Endothelial cell of umbilical vein (primary cell): Measurements from ENCODE around the gene TTN. TPM values are rescaled to one million over a fixed set of nuclear protein-coding genes. Genes with fewer than 3 reads are reported as not detected.

ENCODE experiments used
- BruUV-seq: library from RNA; stranded (reverse); fragments of 400-500 nt; replicated peaks from 2 replicates; lab custom pipeline; 2021; lab: Mats Ljungman, UMichigan
- CTCF ChIA-PET: fragments of 300-600, 350-600 bp; sonication (Branson Sonifier 250); formaldehyde crosslinking; loops from one replicate; lab custom pipeline; 2021; ENCODE audit warnings: antibody characterized with exemption, inconsistent platforms; lab: Charles Lee
- POLR2A ChIA-PET: fragments of 300-600, 350-600 bp; sonication (Branson Sonifier 250); formaldehyde crosslinking; loops from one replicate; lab custom pipeline; 2021; ENCODE audit warnings: antibody characterized with exemption, inconsistent platforms; lab: Charles Lee
- DNase-seq: peaks from one replicate; pipeline ENCODE4 v3.0.0-alpha.2; 2011; ENCODE audit warnings: low read depth, low spot score
- FAIRE-seq: peaks from 2 replicates; lab custom pipeline; 2011; peaks lifted over from hg19 to GRCh38; lab: Jason Lieb, UNC
- H2AFZ ChIP-seq: 2 replicates; pipeline ENCODE4 v1.6.0; 2012; ENCODE audit warnings: low read depth, low read length, control low read depth, inconsistent platforms
- H3K27ac ChIP-seq: 2 replicates; pipeline ENCODE4 v1.5.1; 2011; ENCODE audit warnings: low read depth, mild to moderate bottlenecking, control low read depth, low read length, moderate library complexity; ENCODE audit not compliant: insufficient read depth
- H3K27me3 ChIP-seq, 2 experiments: 2 replicates each; pipeline versions ENCODE4 v1.6.0 to v1.6.1; 2011; ENCODE audit warnings: low read length in 2 of 2, mixed read lengths in 1 of 2; ENCODE audit not compliant: control insufficient read depth in 2 of 2, insufficient read depth in 2 of 2
- H3K36me3 ChIP-seq, 2 experiments: 2 replicates in 1 of 2; 3 replicates in 1 of 2; pipeline ENCODE4 v1.5.1; 2011; ENCODE audit warnings: low read length in 2 of 2, mild to moderate bottlenecking in 1 of 2, moderate library complexity in 1 of 2; ENCODE audit not compliant: control insufficient read depth in 2 of 2, insufficient read depth in 2 of 2; ENCODE audit errors: extremely low read depth in 1 of 2
- H3K4me1 ChIP-seq: 3 replicates; pipeline ENCODE4 v1.5.1; 2011; ENCODE audit warnings: mild to moderate bottlenecking, low read length; ENCODE audit not compliant: control insufficient read depth, insufficient read depth; ENCODE audit errors: extremely low read depth
- H3K4me2 ChIP-seq: 2 replicates; pipeline ENCODE4 v1.6.1; 2011; ENCODE audit warnings: low read length, control low read depth, mixed read lengths; ENCODE audit not compliant: insufficient read depth
- H3K4me3 ChIP-seq, 3 experiments: fragments of 200-600 bp in 1 of 3; sonication (generic), shearing (Covaris generic) in 1 of 3; replicated peaks in 1 of 3; 2 replicates each; pipeline ENCODE4 v1.5.1; 2011 to 2016; ENCODE audit warnings: control low read depth in 3 of 3, low read length in 3 of 3, mild to moderate bottlenecking in 2 of 3, inconsistent platforms in 1 of 3, low read depth in 1 of 3, moderate library complexity in 1 of 3; ENCODE audit not compliant: insufficient read depth in 1 of 3
- H3K79me2 ChIP-seq: 2 replicates; pipeline ENCODE4 v1.6.0; 2012; ENCODE audit warnings: low read length, inconsistent platforms; ENCODE audit not compliant: control insufficient read depth, insufficient read depth
- H3K9ac ChIP-seq: replicated peaks from 2 replicates; pipeline ENCODE3; 2011; ENCODE audit warnings: low read length, control low read depth; ENCODE audit not compliant: insufficient read depth; ENCODE audit errors: extremely low read depth
- H3K9me1 ChIP-seq: replicated peaks from 3 replicates; pipeline ENCODE4 v1.6.0; 2011; ENCODE audit warnings: mild to moderate bottlenecking, low read length; ENCODE audit not compliant: control insufficient read depth, insufficient read depth; ENCODE audit errors: extremely low read depth
- H3K9me3 ChIP-seq: replicated peaks from 2 replicates; pipeline ENCODE4 v1.5.1; 2012; ENCODE audit warnings: low read length, inconsistent platforms; ENCODE audit not compliant: control insufficient read depth, insufficient read depth
- H4K20me1 ChIP-seq: replicated peaks from 2 replicates; pipeline ENCODE3; 2011; ENCODE audit warnings: mild to moderate bottlenecking, low read length; ENCODE audit not compliant: control insufficient read depth, insufficient read depth; ENCODE audit errors: extremely low read depth
- CTCF ChIP-seq, 2 donors: IDR thresholded peaks; 1 replicate in 1 of 2; 2 replicates in 1 of 2; pipeline ENCODE4 v1.5.1; 2011; ENCODE audit warnings: low read length in 2 of 2, mild to moderate bottlenecking in 2 of 2, moderate library complexity in 2 of 2, control low read depth in 1 of 2, inconsistent platforms in 1 of 2, low read depth in 1 of 2; ENCODE audit not compliant: insufficient read depth in 1 of 2; ENCODE audit errors: extremely low read depth in 1 of 2
- EZH2 ChIP-seq: IDR thresholded peaks from 2 replicates; pipeline ENCODE4 v1.6.1; 2012; ENCODE audit warnings: borderline replicate concordance, low read depth, mild to moderate bottlenecking, moderate library complexity, low read length, inconsistent platforms; ENCODE audit not compliant: severe bottlenecking
- FOS ChIP-seq: IDR thresholded peaks from 2 replicates; pipeline ENCODE4 v1.6.1; 2011; ENCODE audit warnings: mild to moderate bottlenecking, low read length, moderate library complexity, borderline replicate concordance; ENCODE audit not compliant: insufficient read depth
- GATA2 ChIP-seq: IDR thresholded peaks from 2 replicates; pipeline ENCODE4 v1.7.0; 2011; ENCODE audit warnings: low read depth, mild to moderate bottlenecking, moderate library complexity, mixed read lengths, low read length; ENCODE audit not compliant: insufficient read length, insufficient read depth
- JUN ChIP-seq: IDR thresholded peaks from 2 replicates; pipeline ENCODE4 v1.6.1; 2011; ENCODE audit warnings: borderline replicate concordance, low read depth; ENCODE audit not compliant: insufficient read length, insufficient read depth
- MYC ChIP-seq: IDR thresholded peaks from one replicate; pipeline ENCODE4 v1.6.1; 2011; ENCODE audit warnings: mild to moderate bottlenecking, low read depth, low read length
- POLR2A ChIP-seq: IDR thresholded peaks from 2 replicates; pipeline ENCODE4 v1.6.1; 2012; ENCODE audit warnings: low read depth, mild to moderate bottlenecking, control low read depth, low read length
- POLR2AphosphoS5 ChIP-seq: IDR thresholded peaks from 2 replicates; pipeline ENCODE4 v1.6.1; 2012; ENCODE audit warnings: low read depth, mild to moderate bottlenecking, control low read depth, low read length, moderate library complexity; ENCODE audit not compliant: insufficient read depth
- dilution Hi-C: fragments of 300-500 bp; cut with MboI; formaldehyde crosslinking; loops from one replicate; pipeline ENCODE4 v1.15.0; 2019; ENCODE audit warnings: low sequenced_read_pairs; ENCODE audit not compliant: extremely low pct_ligation_motif_present
- intact Hi-C: fragments of 100-400 bp; cut with micrococcal nuclease; formaldehyde crosslinking; loops from one replicate; pipeline ENCODE4 v1.10.0; 2022
- polyA plus RNA-seq, 4 experiments: library from polyadenylated mRNA; depleted of rRNA in 3 of 4; stranded (reverse) in 3 of 4; unstranded in 1 of 4; fragments of >200 nt; gene quantifications; 2 replicates each; pipeline versions ENCODE4 v1.2.1 to v1.2.3, GENCODE V29; 2011 to 2012; ENCODE audit warnings: missing spikeins in 1 of 4
- total RNA-seq: library from RNA; stranded (reverse); gene quantifications from 2 replicates; pipeline ENCODE4 v1.2.3, GENCODE V29; 2021
- TF ChIP-seq, protein P1 (sequence below): IDR thresholded peaks from 2 replicates; pipeline ENCODE4 v1.6.1; 2011; ENCODE audit not compliant: insufficient read depth, insufficient read length

TTN gene
- total and polyA plus RNA-seq, 2 donors (not counting 3 experiments of a cell fraction or from before 2014, with no cell fraction given), result 0.11 to 0.49 TPM

- H3K27ac ChIP-seq, result no peak overlapping the region
- H2AFZ ChIP-seq, result no peak overlapping the region
- BruUV-seq, result no TSS peak
- no peaks in the 10 kb centered on the region for H4K20me1 ChIP-seq
- CTCF ChIA-PET, result no interaction called here
- H3K4me1 ChIP-seq, result no peaks in the 10 kb centered on the region
- no peak overlapping the region for H3K9ac ChIP-seq
- TF ChIP-seq POLR2AphosphoS5 (no peak), MYC (no peak), POLR2A (no peak), GATA2 (no peak), JUN (no peak), CTCF (IDR thresholded peaks at IDR 0.05; ENCODE audit: extremely low read depth in 1 of 2, insufficient read depth in 1 of 2, low read depth in 1 of 2, low read length in 2 of 2) (no peak), EZH2 (no peak), FOS (no peak)
- TF ChIP-seq, protein P1, sequence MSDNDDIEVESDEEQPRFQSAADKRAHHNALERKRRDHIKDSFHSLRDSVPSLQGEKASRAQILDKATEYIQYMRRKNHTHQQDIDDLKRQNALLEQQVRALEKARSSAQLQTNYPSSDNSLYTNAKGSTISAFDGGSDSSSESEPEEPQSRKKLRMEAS, result no peak
- H3K4me3 ChIP-seq, result no peak overlapping the region
- H3K36me3 ChIP-seq, result no peaks in the 10 kb centered on the region
- no peaks in the 10 kb centered on the region for H3K79me2 ChIP-seq
- no peaks in the 10 kb centered on the region for H3K27me3 ChIP-seq
- no peak overlapping the region for H3K4me2 ChIP-seq
- dilution Hi-C loops (no loop called here), intact Hi-C loops (no loop called here)
- no peak for FAIRE-seq
- H3K9me3 ChIP-seq, result no peaks in the 10 kb centered on the region
- POLR2A ChIA-PET, result no interaction called here
- DNase-seq, result no peak
- H3K9me1 ChIP-seq, result no peaks in the 10 kb centered on the region
Measured at GRCh38 chr2:178734518-178734917, 72.7 kb downstream of the TTN start.
